GM21367 (cell line): ENCODE data around the gene LRSAM1.

Experiments
- ATAC-seq: cut with Tn5 transposase; IDR thresholded peaks from one replicate; pipeline ENCODE4 v1.9.1; 2021; ENCODE audit not compliant: unreplicated experiment

Gene LRSAM1

GRCh38 chr9:127495884-127496555, 44.7 kb downstream of the LRSAM1 start:
- ATAC-seq: no peak

- ATAC-seq: no peak
Measured at GRCh38 chr9:127496974-127497373, 45.7 kb downstream of the LRSAM1 start.

- ATAC-seq: no peak
Measured at GRCh38 chr9:127497656-127498290, 46.5 kb downstream of the LRSAM1 start.

- no peak for ATAC-seq
Measured at GRCh38 chr9:127498298-127498697, 47.0 kb downstream of the LRSAM1 start.

GRCh38 chr9:127500399-127500798, 49.1 kb downstream of the LRSAM1 start:
- ATAC-seq: no peak

- no peak for ATAC-seq
Measured at GRCh38 chr9:127500862-127501261, 49.6 kb downstream of the LRSAM1 start.

GRCh38 chr9:127501821-127502343, 50.6 kb downstream of the LRSAM1 start:
- no peak for ATAC-seq

- no peak for ATAC-seq
Measured at GRCh38 chr9:127502706-127503378, 51.5 kb downstream of the LRSAM1 start.

- no peak for ATAC-seq
Measured at GRCh38 chr9:127503379-127503921, 52.1 kb downstream of the LRSAM1 start.

- ATAC-seq: peak; percentile 46
Measured at GRCh38 chr9:127503947-127504886, 52.9 kb downstream of the LRSAM1 start.

- no peak for ATAC-seq
Measured at GRCh38 chr9:127504887-127505251, 53.6 kb downstream of the LRSAM1 start.

- ATAC-seq: no peak
Measured at GRCh38 chr9:127505396-127506116, 54.2 kb downstream of the LRSAM1 start.

GRCh38 chr9:127506117-127506813, 55.0 kb downstream of the LRSAM1 start:
- ATAC-seq: no peak

GRCh38 chr9:127506814-127507750, 55.8 kb downstream of the LRSAM1 start:
- ATAC-seq: no peak

- ATAC-seq: no peak
Measured at GRCh38 chr9:127507751-127508648, 56.7 kb downstream of the LRSAM1 start.

- no peak for ATAC-seq
Measured at GRCh38 chr9:127508901-127509260, 57.6 kb downstream of the LRSAM1 start.

- no peak for ATAC-seq
Measured at GRCh38 chr9:127509261-127509954, 58.1 kb downstream of the LRSAM1 start.
